Chondrocyte (in vitro differentiated cells): ENCODE results near the gene SLC22A3. TPM values are rescaled to one million over a fixed set of nuclear protein-coding genes. Genes with fewer than 3 reads are reported as not detected.

Source experiments
- DNase-seq: peaks from one replicate; pipeline ENCODE4 v3.0.0; 2021; ENCODE audit warnings: mixed read lengths, low spot score
- H3K27ac Mint-ChIP-seq: one replicate; pipeline ENCODE4 v1.8.0; 2021; ENCODE audit warnings: mild to moderate bottlenecking, moderate library complexity, mixed read lengths; ENCODE audit not compliant: unreplicated experiment
- H3K27me3 Mint-ChIP-seq: 2 replicates; pipeline ENCODE4 v1.8.0; 2021; ENCODE audit warnings: low read depth, mixed read lengths
- H3K36me3 Mint-ChIP-seq: 2 replicates; pipeline ENCODE4 v1.8.0; 2021; ENCODE audit warnings: low read depth, mixed read lengths
- H3K4me1 Mint-ChIP-seq: 2 replicates; pipeline ENCODE4 v1.8.0; 2021; ENCODE audit warnings: low read depth, mild to moderate bottlenecking, mixed read lengths
- H3K4me3 Mint-ChIP-seq: one replicate; pipeline ENCODE4 v1.8.0; 2021; ENCODE audit warnings: mild to moderate bottlenecking, moderate library complexity, mixed read lengths; ENCODE audit not compliant: unreplicated experiment
- H3K9me3 Mint-ChIP-seq: 2 replicates; pipeline ENCODE4 v1.8.0; 2021; ENCODE audit warnings: low read depth, mixed read lengths
- CTCF ChIP-seq: fragments of 200-600 bp; sonication (generic); IDR thresholded peaks from 2 replicates; pipeline ENCODE4 v1.5.0; 2021; ENCODE audit warnings: antibody characterized with exemption, mild to moderate bottlenecking, moderate library complexity
- total RNA-seq: library from RNA; stranded (reverse); gene quantifications from 3 replicates; pipeline ENCODE4 v1.2.1, GENCODE V29; 2021

SLC22A3 gene
- total RNA-seq, 1 donor from 2014 or later: 1.6 TPM

GRCh38 chr6:160489091-160489490 is 140.9 kb downstream of the SLC22A3 start:
- no peak for TF ChIP-seq CTCF
- Mint-ChIP-seq H3K9me3 (no peaks in the 10 kb centered on the region), H3K27me3 (no peaks in the 10 kb centered on the region), H3K27ac (no peak overlapping the region), H3K4me3 (no peak overlapping the region), H3K4me1 (no peaks in the 10 kb centered on the region), H3K36me3 (peaks cover 14% of the 10 kb centered on the region)
- no peak for DNase-seq

- no peaks in the 10 kb centered on the region for H3K27me3 Mint-ChIP-seq
- no peak overlapping the region for H3K27ac Mint-ChIP-seq
- H3K4me1 Mint-ChIP-seq: no peaks in the 10 kb centered on the region
- no peak overlapping the region for H3K4me3 Mint-ChIP-seq
- peaks cover 2% of the 10 kb centered on the region for H3K9me3 Mint-ChIP-seq
- TF ChIP-seq CTCF: no peak
- H3K36me3 Mint-ChIP-seq: peaks cover 10% of the 10 kb centered on the region
- DNase-seq: no peak
These were observed 146.4 kb downstream of the SLC22A3 start for GRCh38 chr6:160494576-160494975.

GRCh38 chr6:160500639-160501038 is 152.5 kb downstream of the SLC22A3 start:
- no peak overlapping the region for H3K27ac Mint-ChIP-seq
- TF ChIP-seq CTCF: no peak

More at GRCh38 chr6:160500639-160501038, 152.5 kb downstream of the SLC22A3 start:
- no peak for DNase-seq
- Mint-ChIP-seq H3K4me1 (no peaks in the 10 kb centered on the region), H3K27me3 (no peaks in the 10 kb centered on the region), H3K4me3 (no peak overlapping the region), H3K9me3 (peaks cover 19% of the 10 kb centered on the region), H3K36me3 (peaks cover 12% of the 10 kb centered on the region)

Other genes with a start within 250 kb of the SLC22A3 start
- gene SLC22A1, start 226.6 kb upstream of the SLC22A3 start, total RNA-seq: 1.5 to 3.3 TPM (median 2.9 TPM) in 3 replicates
- gene SLC22A2, start 89.6 kb upstream of the SLC22A3 start, total RNA-seq: not detected in 3 replicates